HT1080 (cell line): ENCODE data around the gene GNA14. TPM values are rescaled to one million over a fixed set of nuclear protein-coding genes. Genes with fewer than 3 reads are reported as not detected.
"Not testable (repeated sequence)": the region's sequence is repeated elsewhere in the genome, so short reads cannot be mapped to it uniquely, and the experiment has no call there.

Source experiments
- DNase-seq: peaks from one replicate; pipeline ENCODE4 v3.0.0-alpha.2; 2015; ENCODE audit warnings: low read depth
- total RNA-seq: library from RNA; depleted of rRNA; stranded (reverse); fragments of >200 nt; shearing (Covaris generic); gene quantifications from 2 replicates; pipeline ENCODE4 v1.2.3, GENCODE V29; 2014

The GNA14 gene
- total RNA-seq, 1 experiment from 2014 or later, result not detected

GRCh38 chr9:77497322-77498198 lies 150.6 kb downstream of the GNA14 start:
- DNase-seq, result no peak

GRCh38 chr9:77495834-77496671 lies 152.1 kb downstream of the GNA14 start:
- DNase-seq, result no peak

- not testable (repeated sequence) for DNase-seq
These were observed 157.8 kb downstream of the GNA14 start for GRCh38 chr9:77490279-77490678.

- DNase-seq, result not testable (repeated sequence)
These were observed 158.5 kb downstream of the GNA14 start for GRCh38 chr9:77489405-77490163.

GRCh38 chr9:77488439-77489126 lies 159.5 kb downstream of the GNA14 start:
- peak; percentile 15 for DNase-seq

- DNase-seq, result no peak
These were observed 161.2 kb downstream of the GNA14 start for GRCh38 chr9:77486968-77487367.

GRCh38 chr9:77486463-77486862 lies 161.7 kb downstream of the GNA14 start:
- DNase-seq, result no peak

- peak; percentile 50 for DNase-seq
These were observed 172.3 kb downstream of the GNA14 start for GRCh38 chr9:77475641-77476473.

GRCh38 chr9:77474936-77475335 lies 173.2 kb downstream of the GNA14 start:
- DNase-seq, result no peak

GRCh38 chr9:77472646-77473045 lies 175.5 kb downstream of the GNA14 start:
- DNase-seq, result peak; percentile 27

GRCh38 chr9:77471572-77471971 lies 176.6 kb downstream of the GNA14 start:
- no peak for DNase-seq

GRCh38 chr9:77469515-77470231 lies 178.4 kb downstream of the GNA14 start:
- DNase-seq, result no peak

- no peak for DNase-seq
These were observed 183.5 kb downstream of the GNA14 start for GRCh38 chr9:77464661-77465060.

- DNase-seq, result no peak
These were observed 185.0 kb downstream of the GNA14 start for GRCh38 chr9:77463151-77463550.

- DNase-seq, result no peak
These were observed 186.1 kb downstream of the GNA14 start for GRCh38 chr9:77462066-77462465.

GRCh38 chr9:77460938-77461337 lies 187.2 kb downstream of the GNA14 start:
- DNase-seq, result no peak

- DNase-seq, result peak; percentile 47
These were observed 190.1 kb downstream of the GNA14 start for GRCh38 chr9:77457916-77458592.

GRCh38 chr9:77456829-77457437 lies 191.2 kb downstream of the GNA14 start:
- DNase-seq, result peak; percentile 68
